Neural cell (in vitro differentiated cells): ENCODE measurements around the gene PHACTR1.

Source experiments
- CTCF ChIP-seq: fragments of 450-650 bp; IDR thresholded peaks from 2 replicates; pipeline ENCODE4 v1.5.1; 2014; ENCODE audit warnings: antibody characterized with exemption, mild to moderate bottlenecking, moderate library complexity; ENCODE audit not compliant: poor library complexity, severe bottlenecking
- EP300 ChIP-seq: fragments of 450-650 bp; conservative IDR thresholded peaks from 2 replicates; pipeline ENCODE4 v1.6.1; 2014; ENCODE audit warnings: antibody characterized with exemption, mild to moderate bottlenecking, moderate library complexity; ENCODE audit not compliant: poor library complexity, severe bottlenecking
- EZH2 ChIP-seq: fragments of 200-600, 300-800 bp; shearing (Covaris generic), sonication (generic); IDR thresholded peaks from 2 replicates; pipeline ENCODE4 v1.6.1; 2014; ENCODE audit warnings: antibody characterized with exemption, low read length, borderline replicate concordance, mild to moderate bottlenecking; ENCODE audit not compliant: insufficient read depth, poor library complexity, severe bottlenecking
- POLR2AphosphoS5 ChIP-seq: IDR thresholded peaks from 2 replicates; pipeline ENCODE4 v1.6.1; 2012
- SMC3 ChIP-seq: fragments of 450-650 bp; conservative IDR thresholded peaks from 2 replicates; pipeline ENCODE4 v1.6.1; 2014; ENCODE audit warnings: antibody characterized with exemption, mild to moderate bottlenecking, moderate library complexity; ENCODE audit not compliant: poor library complexity
- TAF1 ChIP-seq: IDR thresholded peaks from 2 replicates; pipeline ENCODE4 v1.6.1; 2012; ENCODE audit warnings: low read depth

GRCh38 chr6:13091192-13091591, 374.6 kb downstream of the PHACTR1 start:
- TF ChIP-seq CTCF: no peak
- TF ChIP-seq EZH2: no peak
- no peak for TF ChIP-seq EP300
- no peak for TF ChIP-seq POLR2AphosphoS5
- TF ChIP-seq SMC3: no peak
- TF ChIP-seq TAF1: no peak
